Posterior vena cava (tissue), 2 donors: Measurements from ENCODE around the gene SH3BGRL3. TPM values are rescaled to one million over a fixed set of nuclear protein-coding genes. Genes with fewer than 3 reads are reported as not detected.

Experiments used
- DNase-seq: peaks from one replicate; pipeline ENCODE4 v3.0.0-alpha.2; 2020; ENCODE audit warnings: low spot score
- intact Hi-C, 2 donors: fragments of 100-400 bp; cut with DNase I; formaldehyde crosslinking; loops; one replicate each; pipeline versions ENCODE4 v1.14.1 to v1.14.2; 2022 to 2023
- total RNA-seq, 2 donors: library from RNA; stranded (reverse); fragmentation: NEBNext Ultra II Directional; extraction: Animal tissue kit (Norgen Biotek cat#: 25700); gene quantifications; one replicate each; pipeline ENCODE4 v1.2.1, GENCODE V29; 2021
- donor health status: DM: yes; HTN: yes; CAD: no.
- donor health status: DM: yes; HTN: yes; CAD: no.

SH3BGRL3 gene
- total RNA-seq, 2 donors from 2014 or later = 163 to 190 TPM

- intact Hi-C loops = loop anchor here in 1 of 2 donors (5.0 kb wide), 1 partner anchor 34 kb away; no protein-coding TSS in a partner anchor
These were observed 7.9 kb downstream of the SH3BGRL3 start for GRCh38 chr1:26287811-26288210.

GRCh38 chr1:26288311-26288941 is 8.5 kb downstream of the SH3BGRL3 start:
- no peak for DNase-seq
- intact Hi-C loops = loop anchor here in 1 of 2 donors (5.0 kb wide), 1 partner anchor 34 kb away; no protein-coding TSS in a partner anchor

More at GRCh38 chr1:26287811-26288210, 7.9 kb downstream of the SH3BGRL3 start:
- no peak for DNase-seq

GRCh38 chr1:26289158-26290059 is 9.5 kb downstream of the SH3BGRL3 start:
- DNase-seq = no peak
- intact Hi-C loops = loop anchor here in 1 of 2 donors (5.0 kb wide), 2 partner anchors 33 to 582 kb away; no protein-coding TSS in a partner anchor

GRCh38 chr1:26290122-26290881 is 10.4 kb downstream of the SH3BGRL3 start:
- DNase-seq = no peak
- intact Hi-C loops = loop anchor here in 1 of 2 donors (5.0 kb wide), 1 partner anchor 583 kb away; no protein-coding TSS in a partner anchor

- intact Hi-C loops = loop anchor here in 1 of 2 donors (5.0 kb wide), 1 partner anchor 584 kb away; no protein-coding TSS in a partner anchor
- no peak for DNase-seq
These were observed 11.0 kb downstream of the SH3BGRL3 start for GRCh38 chr1:26290882-26291261.

GRCh38 chr1:26291433-26291832 is 11.5 kb downstream of the SH3BGRL3 start:
- no peak for DNase-seq
- intact Hi-C loops = loop anchor here in 1 of 2 donors (5.0 kb wide), 1 partner anchor 584 kb away; no protein-coding TSS in a partner anchor

GRCh38 chr1:26291939-26292338 is 12.1 kb downstream of the SH3BGRL3 start:
- intact Hi-C loops = loop anchor here in 1 of 2 donors (5.0 kb wide), 1 partner anchor 585 kb away; no protein-coding TSS in a partner anchor
- no peak for DNase-seq

- intact Hi-C loops = loop anchor here in 1 of 2 donors (5.0 kb wide), 1 partner anchor 585 kb away; no protein-coding TSS in a partner anchor
- peak; percentile 46 for DNase-seq
These were observed 12.8 kb downstream of the SH3BGRL3 start for GRCh38 chr1:26292735-26293134.

- DNase-seq = peak; percentile 61
- intact Hi-C loops = loop anchor here in 1 of 2 donors (5.0 kb wide), 1 partner anchor 587 kb away; no protein-coding TSS in a partner anchor
These were observed 14.1 kb downstream of the SH3BGRL3 start for GRCh38 chr1:26293911-26294463.

GRCh38 chr1:26295194-26296138 is 15.6 kb downstream of the SH3BGRL3 start:
- intact Hi-C loops = no loop called here
- peak; percentile 41 for DNase-seq

GRCh38 chr1:26296340-26297056 is 16.6 kb downstream of the SH3BGRL3 start:
- peak; percentile 38 for DNase-seq
- intact Hi-C loops = no loop called here

GRCh38 chr1:26297057-26297790 is 17.3 kb downstream of the SH3BGRL3 start:
- DNase-seq = peak; percentile 42
- intact Hi-C loops = no loop called here

GRCh38 chr1:26297791-26298124 is 17.9 kb downstream of the SH3BGRL3 start:
- peak; percentile 58 for DNase-seq
- intact Hi-C loops = no loop called here

GRCh38 chr1:26300578-26301275 is 20.8 kb downstream of the SH3BGRL3 start:
- intact Hi-C loops = no loop called here
- DNase-seq = no peak

GRCh38 chr1:26302733-26303405 is 23.0 kb downstream of the SH3BGRL3 start:
- intact Hi-C loops = no loop called here
- no peak for DNase-seq
